Vagina (tissue), 2 donors: ENCODE data around the gene METTL25B.

ENCODE experiments used
- CTCF ChIP-seq, 3 experiments: fragments of 450-650 bp in 2 of 3; fragments of 200-600 bp in 1 of 3; sonication (generic) in 1 of 3; IDR thresholded peaks; one replicate each; pipeline ENCODE4 v1.5.1; 2017 to 2019; ENCODE audit warnings: antibody characterized with exemption in 3 of 3, mild to moderate bottlenecking in 2 of 3, moderate library complexity in 2 of 3
- POLR2A ChIP-seq, 2 donors: fragments of 450-650 bp; IDR thresholded peaks; one replicate each; pipeline ENCODE4 v1.6.1; 2017; ENCODE audit warnings: antibody characterized with exemption in 2 of 2, mild to moderate bottlenecking in 2 of 2, moderate library complexity in 2 of 2

GRCh38 chr1:156684227-156684782 lies 44.0 kb upstream of the METTL25B start:
- TF ChIP-seq CTCF (IDR thresholded peaks at IDR 0.05) (no peak), POLR2A (IDR thresholded peaks at IDR 0.05) (no peak)
